CD4-positive, alpha-beta memory T cell (primary cell): ENCODE results near the gene XPO1. TPM values are rescaled to one million over a fixed set of nuclear protein-coding genes. Genes with fewer than 3 reads are reported as not detected.
"Not testable (repeated sequence)": the region's sequence is repeated elsewhere in the genome, so short reads cannot be mapped to it uniquely, and the experiment has no call there.

Experiments used
- CTCF ChIA-PET: fragments of 350-600 bp; sonication (Branson Sonifier 250); formaldehyde crosslinking; loops from one replicate; lab custom pipeline; 2021; ENCODE audit warnings: inconsistent platforms; ENCODE audit not compliant: partially characterized antibody; lab: Charles Lee
- POLR2A ChIA-PET: fragments of 350-600 bp; sonication (Branson Sonifier 250); formaldehyde crosslinking; loops from one replicate; lab custom pipeline; 2021; ENCODE audit not compliant: partially characterized antibody; lab: Charles Lee
- DNase-seq, 5 donors: peaks; one replicate each; pipeline versions ENCODE4 v3.0.0 to v3.0.0-alpha.2; 2020 to 2022; ENCODE audit warnings: mixed read lengths in 1 of 5
- H3K27ac ChIP-seq: one replicate; pipeline ENCODE4 v1.7.0; 2013; ENCODE audit warnings: low read depth, low read length
- H3K27me3 ChIP-seq: 2 replicates; pipeline ENCODE4 v1.7.0; 2013; ENCODE audit warnings: mild to moderate bottlenecking, low read length, moderate library complexity; ENCODE audit not compliant: insufficient read depth
- H3K36me3 ChIP-seq: 2 replicates; pipeline ENCODE4 v1.7.0; 2013; ENCODE audit warnings: mild to moderate bottlenecking, low read length, moderate library complexity; ENCODE audit not compliant: insufficient read depth
- H3K4me1 ChIP-seq: 2 replicates; pipeline ENCODE4 v1.7.0; 2013; ENCODE audit warnings: mild to moderate bottlenecking, low read length, moderate library complexity; ENCODE audit not compliant: insufficient read depth
- H3K4me3 ChIP-seq, 2 donors: one replicate each; pipeline ENCODE4 v1.7.0; 2013; ENCODE audit warnings: low read length in 2 of 2, mild to moderate bottlenecking in 1 of 2
- H3K9me3 ChIP-seq, 2 donors: one replicate each; pipeline ENCODE4 v1.7.0; 2013; ENCODE audit warnings: low read length in 2 of 2, control low read depth in 1 of 2; ENCODE audit not compliant: control insufficient read depth in 1 of 2
- H3K27ac Mint-ChIP-seq, 7 donors: one replicate each; pipeline ENCODE4 v1.8.0; 2020 to 2021; ENCODE audit warnings: mixed read lengths in 7 of 7, mild to moderate bottlenecking in 6 of 7, inconsistent platforms in 3 of 7, moderate library complexity in 3 of 7
- H3K27me3 Mint-ChIP-seq, 2 donors: one replicate each; pipeline ENCODE4 v1.8.0; 2020 to 2021; ENCODE audit warnings: mixed read lengths in 2 of 2
- H3K36me3 Mint-ChIP-seq, 2 donors: one replicate each; pipeline ENCODE4 v1.8.0; 2020 to 2021; ENCODE audit warnings: mixed read lengths in 2 of 2, inconsistent platforms in 1 of 2, mild to moderate bottlenecking in 1 of 2
- H3K4me1 Mint-ChIP-seq, 4 donors: one replicate each; pipeline ENCODE4 v1.8.0; 2020 to 2021; ENCODE audit warnings: mixed read lengths in 4 of 4, mild to moderate bottlenecking in 1 of 4
- H3K4me3 Mint-ChIP-seq, 8 donors: one replicate each; pipeline ENCODE4 v1.8.0; 2020 to 2021; ENCODE audit warnings: mixed read lengths in 8 of 8, mild to moderate bottlenecking in 7 of 8, moderate library complexity in 6 of 8, inconsistent platforms in 3 of 8
- H3K9me3 Mint-ChIP-seq, 8 donors: one replicate each; pipeline ENCODE4 v1.8.0; 2020 to 2021; ENCODE audit warnings: mixed read lengths in 8 of 8, mild to moderate bottlenecking in 5 of 8, inconsistent platforms in 3 of 8, moderate library complexity in 1 of 8
- intact Hi-C: fragments of 100-400 bp; cut with micrococcal nuclease; formaldehyde crosslinking; loops from one replicate; pipeline ENCODE4 v1.15.1; 2023
- polyA plus RNA-seq, 2 donors: library from polyadenylated mRNA; unstranded; fragments of 300-500 nt; fragmentation: Illumina TruSeq; gene quantifications; one replicate each; pipeline ENCODE4 v1.2.3, GENCODE V29; 2021
- total RNA-seq, 2 experiments: library from RNA; stranded (reverse); gene quantifications; one replicate each; pipeline ENCODE4 v1.2.3, GENCODE V29; 2021

XPO1 gene
- total and polyA plus RNA-seq, 4 experiments from 2014 or later = 26.8 to 180 (median 110) TPM

DNA sequence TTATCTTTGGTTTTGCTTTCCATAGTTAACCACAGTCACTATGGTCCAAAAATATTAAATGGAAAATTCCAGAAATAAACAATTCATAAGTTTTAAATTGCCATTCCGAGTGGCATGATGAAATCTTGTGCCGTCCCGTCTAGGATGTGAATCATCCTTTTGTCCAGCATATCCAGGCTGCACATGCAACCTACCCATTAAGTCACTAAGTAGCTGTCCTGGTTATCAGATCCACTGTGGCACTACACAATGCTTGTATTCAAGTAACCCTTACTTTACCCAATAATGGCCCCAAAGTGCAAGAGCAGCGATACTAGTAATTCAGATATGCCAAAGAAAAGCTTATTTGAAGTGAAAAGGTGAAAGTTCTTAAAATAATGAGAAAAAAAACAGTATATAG lies 78.0 kb downstream of the XPO1 start:
- H3K27me3 ChIP-seq = no peaks in the 10 kb centered on the region
- no peaks in the 10 kb centered on the region for H3K27me3 Mint-ChIP-seq
- no peaks in the 10 kb centered on the region for H3K36me3 ChIP-seq
- no peak for DNase-seq
- POLR2A ChIA-PET = interaction anchor here (2.6 kb wide), 1 partner anchor 77 kb away, joined by 11 read pairs; the partner anchor contains the start of gene XPO1
- H3K9me3 ChIP-seq = no peaks in the 10 kb centered on the region
- no peak overlapping the region for H3K27ac ChIP-seq
- intact Hi-C loops = no loop called here
- peaks cover 51 to 94% (median 69%) of the 10 kb centered on the region in 4 donors for H3K4me1 Mint-ChIP-seq
- peak overlapping the region in 2 of 8 donors; percentile 24 to 32 for H3K4me3 Mint-ChIP-seq
- H3K27ac Mint-ChIP-seq = peak overlapping the region in 2 of 7 donors; percentile 32 to 66
- H3K4me3 ChIP-seq = no peak overlapping the region
- CTCF ChIA-PET = interaction anchor here (1.2 to 1.8 kb wide), 3 partner anchors 34 to 176 kb away, joined by 3 to 11 read pairs (median 4); no protein-coding TSS in a partner anchor
- H3K36me3 Mint-ChIP-seq = peaks cover 8 to 10% of the 10 kb centered on the region in 2 donors
- H3K4me1 ChIP-seq = peaks cover 90% of the 10 kb centered on the region
- no peaks in the 10 kb centered on the region for H3K9me3 Mint-ChIP-seq

- no peaks in the 10 kb centered on the region for H3K9me3 Mint-ChIP-seq
- peaks cover 40 to 88% (median 62%) of the 10 kb centered on the region in 4 donors for H3K4me1 Mint-ChIP-seq
- H3K27ac ChIP-seq = no peak overlapping the region
- H3K4me1 ChIP-seq = peaks cover 79% of the 10 kb centered on the region
- intact Hi-C loops = no loop called here
- H3K36me3 ChIP-seq = no peaks in the 10 kb centered on the region
- no peaks in the 10 kb centered on the region for H3K9me3 ChIP-seq
- ChIA-PET CTCF (interaction anchor here (1.2 to 3.3 kb wide), 2 partner anchors 30 to 201 kb away, joined by 3 to 8 read pairs; no protein-coding TSS in a partner anchor), POLR2A (interaction anchor here (1.9 kb wide), 1 partner anchor 13 kb away, joined by 7 read pairs; the partner anchor contains the start of gene USP34)
- H3K4me3 ChIP-seq = no peak overlapping the region
- H3K36me3 Mint-ChIP-seq = peaks cover 11 to 12% of the 10 kb centered on the region in 2 donors
- peak overlapping the region in 4 of 8 donors; percentile 8 to 72 (median 40) for H3K4me3 Mint-ChIP-seq
- no peak for DNase-seq
- no peaks in the 10 kb centered on the region for H3K27me3 Mint-ChIP-seq
- no peaks in the 10 kb centered on the region for H3K27me3 ChIP-seq
- H3K27ac Mint-ChIP-seq = peak overlapping the region in 2 of 7 donors; percentile 22 to 51
Observed at GRCh38 chr2:61456746-61457420, 81.3 kb downstream of the XPO1 start.

GRCh38 chr2:61456070-61456745 lies 81.9 kb downstream of the XPO1 start:
- H3K27ac ChIP-seq = no peak overlapping the region
- ChIA-PET CTCF (interaction anchor here (3.3 kb wide), 1 partner anchor 30 kb away, joined by 8 read pairs; no protein-coding TSS in a partner anchor), POLR2A (interaction anchor here (1.9 kb wide), 1 partner anchor 14 kb away, joined by 7 read pairs; the partner anchor contains the start of gene USP34)
- Mint-ChIP-seq H3K9me3 (no peaks in the 10 kb centered on the region), H3K27me3 (no peaks in the 10 kb centered on the region), H3K27ac (peak overlapping the region in 4 of 7 donors; percentile 35 to 77 (median 72)), H3K4me3 (peak overlapping the region in 3 of 8 donors; percentile 3 to 36 (median 22)), H3K4me1 (peaks cover 38 to 85% (median 60%) of the 10 kb centered on the region in 4 donors), H3K36me3 (peaks cover 12 to 15% of the 10 kb centered on the region in 2 donors)
- no peaks in the 10 kb centered on the region for H3K36me3 ChIP-seq
- H3K27me3 ChIP-seq = no peaks in the 10 kb centered on the region
- H3K9me3 ChIP-seq = no peaks in the 10 kb centered on the region
- intact Hi-C loops = no loop called here
- H3K4me1 ChIP-seq = peaks cover 75% of the 10 kb centered on the region
- no peak overlapping the region for H3K4me3 ChIP-seq
- DNase-seq = no peak

- Mint-ChIP-seq H3K4me1 (peaks cover 41 to 82% (median 60%) of the 10 kb centered on the region in 4 donors), H3K36me3 (peaks cover 12 to 16% of the 10 kb centered on the region in 2 donors), H3K27ac (peak overlapping the region in 1 of 7 donors; percentile 38), H3K4me3 (peak overlapping the region in 2 of 8 donors; percentile 22 to 39)
- POLR2A ChIA-PET, CTCF ChIA-PET, H3K4me3 ChIP-seq, H3K27me3 ChIP-seq, DNase-seq, H3K9me3 ChIP-seq, H3K27ac ChIP-seq, H3K36me3 ChIP-seq, H3K9me3 Mint-ChIP-seq, intact Hi-C loops, H3K27me3 Mint-ChIP-seq: not testable (repeated sequence)
- peaks cover 67% of the 10 kb centered on the region for H3K4me1 ChIP-seq
Observed at GRCh38 chr2:61454972-61455371, 83.2 kb downstream of the XPO1 start.

GRCh38 chr2:61454383-61454782 lies 83.8 kb downstream of the XPO1 start:
- Histone ChIP-seq H3K27ac (no peak overlapping the region), H3K27me3 (no peaks in the 10 kb centered on the region), H3K36me3 (no peaks in the 10 kb centered on the region), H3K9me3 (no peaks in the 10 kb centered on the region), H3K4me3 (no peak overlapping the region), H3K4me1 (peaks cover 68% of the 10 kb centered on the region)
- intact Hi-C loops = no loop called here
- DNase-seq = no peak
- H3K27ac Mint-ChIP-seq = peak overlapping the region in 6 of 7 donors; percentile 21 to 66 (median 42)
- ChIA-PET POLR2A (no interaction called here), CTCF (no interaction called here)
- peak overlapping the region in 3 of 8 donors; percentile 13 to 35 (median 13) for H3K4me3 Mint-ChIP-seq
- H3K27me3 Mint-ChIP-seq = no peaks in the 10 kb centered on the region
- peaks cover 14 to 17% of the 10 kb centered on the region in 2 donors for H3K36me3 Mint-ChIP-seq
- no peaks in the 10 kb centered on the region for H3K9me3 Mint-ChIP-seq
- peaks cover 42 to 84% (median 62%) of the 10 kb centered on the region in 4 donors for H3K4me1 Mint-ChIP-seq

DNA sequence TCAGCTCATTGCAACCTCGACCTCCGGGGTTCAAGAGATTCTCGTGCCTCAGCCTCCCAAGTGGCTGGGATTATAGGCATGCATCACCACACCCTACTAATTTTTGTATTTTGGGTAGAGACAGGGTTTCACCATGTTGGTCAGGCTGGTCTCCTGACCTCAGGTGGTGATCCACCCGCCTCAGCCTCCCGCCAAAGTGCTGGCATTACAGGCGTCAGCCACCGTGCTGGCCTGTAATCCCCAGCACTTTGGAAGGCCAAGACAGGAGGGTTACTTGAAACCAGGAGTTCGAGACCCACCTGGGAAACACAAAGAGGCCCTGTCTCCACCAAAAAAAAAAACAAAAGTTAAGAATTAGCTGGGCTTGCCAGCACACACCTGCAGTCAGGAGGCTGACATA lies 85.8 kb downstream of the XPO1 start:
- CTCF ChIA-PET = no interaction called here
- H3K9me3 Mint-ChIP-seq = no peaks in the 10 kb centered on the region
- peaks cover 16 to 19% of the 10 kb centered on the region in 2 donors for H3K36me3 Mint-ChIP-seq
- H3K4me3 Mint-ChIP-seq = peak overlapping the region in 2 of 8 donors; percentile 17 to 26
- Histone ChIP-seq H3K4me3 (no peak overlapping the region), H3K4me1 (peaks cover 59% of the 10 kb centered on the region), H3K9me3 (no peaks in the 10 kb centered on the region), H3K27ac (no peak overlapping the region), H3K36me3 (no peaks in the 10 kb centered on the region), H3K27me3 (no peaks in the 10 kb centered on the region)
- POLR2A ChIA-PET = interaction anchor here (0.6 kb wide), 1 partner anchor 73 kb away, joined by 3 read pairs; no protein-coding TSS in a partner anchor
- no peaks in the 10 kb centered on the region for H3K27me3 Mint-ChIP-seq
- intact Hi-C loops = no loop called here
- peaks cover 32 to 75% (median 56%) of the 10 kb centered on the region in 4 donors for H3K4me1 Mint-ChIP-seq
- DNase-seq = no peak
- peak overlapping the region in 1 of 7 donors; percentile 83 for H3K27ac Mint-ChIP-seq

- Mint-ChIP-seq H3K36me3 (peaks cover 16 to 24% of the 10 kb centered on the region in 2 donors), H3K27me3 (no peaks in the 10 kb centered on the region), H3K27ac (no peak overlapping the region), H3K4me3 (no peak overlapping the region), H3K4me1 (peaks cover 32 to 74% (median 52%) of the 10 kb centered on the region in 4 donors), H3K9me3 (no peaks in the 10 kb centered on the region)
- DNase-seq = no peak
- intact Hi-C loops = no loop called here
- POLR2A ChIA-PET = no interaction called here
- H3K27ac ChIP-seq = no peak overlapping the region
- no peak overlapping the region for H3K4me3 ChIP-seq
- no peaks in the 10 kb centered on the region for H3K27me3 ChIP-seq
- H3K36me3 ChIP-seq = no peaks in the 10 kb centered on the region
- no peaks in the 10 kb centered on the region for H3K9me3 ChIP-seq
- peaks cover 57% of the 10 kb centered on the region for H3K4me1 ChIP-seq
- CTCF ChIA-PET = interaction anchor here (0.7 to 0.9 kb wide), 3 partner anchors 9 to 207 kb away, joined by 3 to 4 read pairs (median 4); no protein-coding TSS in a partner anchor
Observed at GRCh38 chr2:61451178-61451577, 87.0 kb downstream of the XPO1 start.
